SKM-1 treated with dmso at 0.1 percent for 144 hours (cell line): ENCODE measurements around the gene GLS.
"Not testable (repeated sequence)": the region's sequence is repeated elsewhere in the genome, so short reads cannot be mapped to it uniquely, and the experiment has no call there.

Experiments used
- DNase-seq: peaks from one replicate; lab custom pipeline; 2025; ENCODE audit not compliant: unreplicated experiment; lab: John Stamatoyannopoulos, UW

The GLS gene

GRCh38 chr2:190880378-190881083, at the start of gene GLS:
Gene GLS, plus strand, starts transcription at chr2:190880821. Its CDS starts 264 bp downstream, at chr2:190881085.
- peak; percentile 94 for DNase-seq

GRCh38 chr2:190831941-190832340, 48.7 kb upstream of the GLS start:
- no peak for DNase-seq

GRCh38 chr2:190834890-190835208, 45.8 kb upstream of the GLS start:
- no peak for DNase-seq

GRCh38 chr2:190835303-190835930, 45.2 kb upstream of the GLS start:
- no peak for DNase-seq

GRCh38 chr2:190836767-190837166, 43.9 kb upstream of the GLS start:
- no peak for DNase-seq

- no peak for DNase-seq
These were observed 43.2 kb upstream of the GLS start for GRCh38 chr2:190837420-190837819.

GRCh38 chr2:190837952-190838361, 42.7 kb upstream of the GLS start:
- no peak for DNase-seq

- no peak for DNase-seq
These were observed 42.1 kb upstream of the GLS start for GRCh38 chr2:190838492-190838910.

- DNase-seq = no peak
These were observed 40.0 kb upstream of the GLS start for GRCh38 chr2:190840569-190841172.

GRCh38 chr2:190841707-190842505, 38.7 kb upstream of the GLS start:
- no peak for DNase-seq

GRCh38 chr2:190842606-190843104, 38.0 kb upstream of the GLS start:
- no peak for DNase-seq

- no peak for DNase-seq
These were observed 36.5 kb upstream of the GLS start for GRCh38 chr2:190843890-190844699.

- DNase-seq = no peak
These were observed 35.8 kb upstream of the GLS start for GRCh38 chr2:190844700-190845401.

- DNase-seq = no peak
These were observed 33.9 kb upstream of the GLS start for GRCh38 chr2:190846746-190847145.

GRCh38 chr2:190847504-190848081, 33.0 kb upstream of the GLS start:
- DNase-seq = no peak

GRCh38 chr2:190849774-190850173, 30.8 kb upstream of the GLS start:
- DNase-seq = no peak

- DNase-seq = not testable (repeated sequence)
These were observed 27.6 kb upstream of the GLS start for GRCh38 chr2:190853022-190853421.

GRCh38 chr2:190853531-190854383, 26.9 kb upstream of the GLS start:
- DNase-seq = no peak

- no peak for DNase-seq
These were observed 25.9 kb upstream of the GLS start for GRCh38 chr2:190854726-190855125.
